Measurements from ENCODE around the gene IRF2BP1. TPM values are rescaled to one million over a fixed set of nuclear protein-coding genes. Genes with fewer than 3 reads are reported as not detected.

IRF2BP1 gene
- total and polyA plus RNA-seq, 2 of the 13 experiments (the other 11 are each of a cell fraction or from before 2014, with no cell fraction given), result 4.3 to 14.3 TPM

DNA sequence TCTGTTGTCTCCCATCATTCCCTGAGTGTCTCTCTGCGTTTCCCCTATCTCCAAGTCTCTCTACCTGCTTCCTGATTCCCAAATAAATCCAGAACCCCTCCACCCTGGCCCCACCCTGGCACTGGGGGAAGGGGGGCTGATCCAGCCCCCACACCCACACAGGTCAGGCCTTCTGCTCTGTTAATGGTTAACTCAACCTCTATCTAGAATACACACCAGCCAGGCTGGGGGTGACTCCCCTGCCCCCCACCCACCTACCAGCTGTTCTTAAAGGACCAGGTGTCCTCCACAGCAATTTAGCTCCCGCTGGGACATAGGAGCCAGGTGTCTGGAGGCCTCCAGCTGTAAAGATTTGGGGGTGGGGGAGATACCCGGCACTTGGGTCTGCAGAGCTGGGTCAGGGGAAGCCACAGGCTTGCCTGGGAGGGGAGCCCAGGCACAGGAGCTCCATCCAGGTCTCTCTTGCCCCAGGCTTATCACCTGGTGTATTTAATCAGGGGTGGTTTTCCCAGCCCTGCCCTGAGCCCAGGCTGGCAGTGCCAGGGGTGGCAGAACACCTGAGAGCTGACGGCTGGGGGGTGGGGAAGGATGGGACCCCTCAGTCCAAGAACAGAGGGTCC is 3.9 kb downstream of the IRF2BP1 start (continued):
- TF ChIP-seq, protein P1, sequence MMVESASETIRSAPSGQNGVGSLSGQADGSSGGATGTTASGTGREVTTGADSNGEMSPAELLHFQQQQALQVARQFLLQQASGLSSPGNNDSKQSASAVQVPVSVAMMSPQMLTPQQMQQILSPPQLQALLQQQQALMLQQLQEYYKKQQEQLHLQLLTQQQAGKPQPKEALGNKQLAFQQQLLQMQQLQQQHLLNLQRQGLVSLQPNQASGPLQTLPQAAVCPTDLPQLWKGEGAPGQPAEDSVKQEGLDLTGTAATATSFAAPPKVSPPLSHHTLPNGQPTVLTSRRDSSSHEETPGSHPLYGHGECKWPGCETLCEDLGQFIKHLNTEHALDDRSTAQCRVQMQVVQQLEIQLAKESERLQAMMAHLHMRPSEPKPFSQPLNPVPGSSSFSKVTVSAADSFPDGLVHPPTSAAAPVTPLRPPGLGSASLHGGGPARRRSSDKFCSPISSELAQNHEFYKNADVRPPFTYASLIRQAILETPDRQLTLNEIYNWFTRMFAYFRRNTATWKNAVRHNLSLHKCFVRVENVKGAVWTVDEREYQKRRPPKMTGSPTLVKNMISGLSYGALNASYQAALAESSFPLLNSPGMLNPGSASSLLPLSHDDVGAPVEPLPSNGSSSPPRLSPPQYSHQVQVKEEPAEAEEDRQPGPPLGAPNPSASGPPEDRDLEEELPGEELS (CRISPR knock-in tag; IDR thresholded peaks at IDR 0.05), result peak; percentile 89
- TF ChIP-seq EP300 (IDR thresholded peaks at IDR 0.05; ENCODE audit: low read depth in 2 of 2, low read length in 2 of 2) (peak in 1 of 2 experiments; percentile 84; a peak in 2 of 4 replicates), EP300 (CRISPR knock-in tag; IDR thresholded peaks at IDR 0.05; ENCODE audit: borderline replicate concordance) (peak; percentile 60; the same call in 1 of the 2 replicates), ARNT (IDR thresholded peaks at IDR 0.05) (no peak), TCF7 (IDR thresholded peaks at IDR 0.05; ENCODE audit: low read depth) (peak; percentile 30), KDM5B (CRISPR knock-in tag; IDR thresholded peaks at IDR 0.05; ENCODE audit: borderline replicate concordance) (no peak; the same call in 1 of the 2 replicates), WIZ (CRISPR knock-in tag; IDR thresholded peaks at IDR 0.05) (peak; percentile 52; the same call in 1 of the 2 replicates), SOX6 (IDR thresholded peaks at IDR 0.05) (no peak), SOX6 (CRISPR knock-in tag; IDR thresholded peaks at IDR 0.05) (peak; percentile 32; the same call in 1 of the 2 replicates), ATRX (CRISPR knock-in tag; IDR thresholded peaks at IDR 0.05; ENCODE audit: borderline replicate concordance) (no peak), HOXA5 (CRISPR knock-in tag; IDR thresholded peaks at IDR 0.05) (no peak), MED8 (CRISPR knock-in tag; IDR thresholded peaks at IDR 0.05; ENCODE audit: insufficient replicate concordance) (peak; percentile 53), PPARG (CRISPR knock-in tag; conservative IDR thresholded peaks at IDR 0.05) (peak; percentile 40; the same call in 1 of the 2 replicates), SATB2 (CRISPR knock-in tag; IDR thresholded peaks at IDR 0.05) (0 out of 2 replicates have a peak, but pooled peaks have one; percentile 58)
- TF ChIP-seq, protein P2, sequence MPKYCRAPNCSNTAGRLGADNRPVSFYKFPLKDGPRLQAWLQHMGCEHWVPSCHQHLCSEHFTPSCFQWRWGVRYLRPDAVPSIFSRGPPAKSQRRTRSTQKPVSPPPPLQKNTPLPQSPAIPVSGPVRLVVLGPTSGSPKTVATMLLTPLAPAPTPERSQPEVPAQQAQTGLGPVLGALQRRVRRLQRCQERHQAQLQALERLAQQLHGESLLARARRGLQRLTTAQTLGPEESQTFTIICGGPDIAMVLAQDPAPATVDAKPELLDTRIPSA (CRISPR knock-in tag; IDR thresholded peaks at IDR 0.05; ENCODE audit: borderline replicate concordance), result no peak; the same call in 1 of the 2 replicates
- TF ChIP-seq, protein P3, sequence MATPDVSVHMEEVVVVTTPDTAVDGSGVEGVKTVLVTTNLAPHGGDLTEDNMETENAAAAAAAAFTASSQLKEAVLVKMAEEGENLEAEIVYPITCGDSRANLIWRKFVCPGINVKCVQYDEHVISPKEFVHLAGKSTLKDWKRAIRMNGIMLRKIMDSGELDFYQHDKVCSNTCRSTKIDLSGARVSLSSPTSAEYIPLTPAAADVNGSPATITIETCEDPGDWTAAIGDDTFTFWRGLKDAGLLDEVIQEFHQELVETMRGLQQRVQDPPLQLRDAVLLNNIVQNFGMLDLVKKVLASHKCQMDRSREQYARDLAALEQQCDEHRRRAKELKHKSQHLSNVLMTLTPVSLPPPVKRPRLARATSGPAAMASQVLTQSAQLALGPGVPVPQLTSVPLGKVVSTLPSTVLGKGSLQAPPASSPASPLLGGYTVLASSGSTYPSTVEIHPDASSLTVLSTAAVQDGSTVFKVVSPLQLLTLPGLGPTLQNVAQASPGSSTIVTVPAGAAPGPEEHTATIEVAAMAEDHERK (CRISPR knock-in tag; IDR thresholded peaks at IDR 0.05; ENCODE audit: low read depth), result no peak
- TF ChIP-seq, protein P4, sequence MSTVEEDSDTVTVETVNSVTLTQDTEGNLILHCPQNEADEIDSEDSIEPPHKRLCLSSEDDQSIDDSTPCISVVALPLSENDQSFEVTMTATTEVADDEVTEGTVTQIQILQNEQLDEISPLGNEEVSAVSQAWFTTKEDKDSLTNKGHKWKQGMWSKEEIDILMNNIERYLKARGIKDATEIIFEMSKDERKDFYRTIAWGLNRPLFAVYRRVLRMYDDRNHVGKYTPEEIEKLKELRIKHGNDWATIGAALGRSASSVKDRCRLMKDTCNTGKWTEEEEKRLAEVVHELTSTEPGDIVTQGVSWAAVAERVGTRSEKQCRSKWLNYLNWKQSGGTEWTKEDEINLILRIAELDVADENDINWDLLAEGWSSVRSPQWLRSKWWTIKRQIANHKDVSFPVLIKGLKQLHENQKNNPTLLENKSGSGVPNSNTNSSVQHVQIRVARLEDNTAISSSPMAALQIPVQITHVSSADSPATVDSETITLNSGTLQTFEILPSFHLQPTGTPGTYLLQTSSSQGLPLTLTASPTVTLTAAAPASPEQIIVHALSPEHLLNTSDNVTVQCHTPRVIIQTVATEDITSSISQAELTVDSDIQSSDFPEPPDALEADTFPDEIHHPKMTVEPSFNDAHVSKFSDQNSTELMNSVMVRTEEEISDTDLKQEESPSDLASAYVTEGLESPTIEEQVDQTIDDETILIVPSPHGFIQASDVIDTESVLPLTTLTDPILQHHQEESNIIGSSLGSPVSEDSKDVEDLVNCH (CRISPR knock-in tag; IDR thresholded peaks at IDR 0.05), result no peak
- TF ChIP-seq, protein P5, sequence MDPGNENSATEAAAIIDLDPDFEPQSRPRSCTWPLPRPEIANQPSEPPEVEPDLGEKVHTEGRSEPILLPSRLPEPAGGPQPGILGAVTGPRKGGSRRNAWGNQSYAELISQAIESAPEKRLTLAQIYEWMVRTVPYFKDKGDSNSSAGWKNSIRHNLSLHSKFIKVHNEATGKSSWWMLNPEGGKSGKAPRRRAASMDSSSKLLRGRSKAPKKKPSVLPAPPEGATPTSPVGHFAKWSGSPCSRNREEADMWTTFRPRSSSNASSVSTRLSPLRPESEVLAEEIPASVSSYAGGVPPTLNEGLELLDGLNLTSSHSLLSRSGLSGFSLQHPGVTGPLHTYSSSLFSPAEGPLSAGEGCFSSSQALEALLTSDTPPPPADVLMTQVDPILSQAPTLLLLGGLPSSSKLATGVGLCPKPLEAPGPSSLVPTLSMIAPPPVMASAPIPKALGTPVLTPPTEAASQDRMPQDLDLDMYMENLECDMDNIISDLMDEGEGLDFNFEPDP (CRISPR knock-in tag; conservative IDR thresholded peaks at IDR 0.05), result 0 out of 2 replicates have a peak, but pooled peaks have one; percentile 25
- TF ChIP-seq, protein P6, sequence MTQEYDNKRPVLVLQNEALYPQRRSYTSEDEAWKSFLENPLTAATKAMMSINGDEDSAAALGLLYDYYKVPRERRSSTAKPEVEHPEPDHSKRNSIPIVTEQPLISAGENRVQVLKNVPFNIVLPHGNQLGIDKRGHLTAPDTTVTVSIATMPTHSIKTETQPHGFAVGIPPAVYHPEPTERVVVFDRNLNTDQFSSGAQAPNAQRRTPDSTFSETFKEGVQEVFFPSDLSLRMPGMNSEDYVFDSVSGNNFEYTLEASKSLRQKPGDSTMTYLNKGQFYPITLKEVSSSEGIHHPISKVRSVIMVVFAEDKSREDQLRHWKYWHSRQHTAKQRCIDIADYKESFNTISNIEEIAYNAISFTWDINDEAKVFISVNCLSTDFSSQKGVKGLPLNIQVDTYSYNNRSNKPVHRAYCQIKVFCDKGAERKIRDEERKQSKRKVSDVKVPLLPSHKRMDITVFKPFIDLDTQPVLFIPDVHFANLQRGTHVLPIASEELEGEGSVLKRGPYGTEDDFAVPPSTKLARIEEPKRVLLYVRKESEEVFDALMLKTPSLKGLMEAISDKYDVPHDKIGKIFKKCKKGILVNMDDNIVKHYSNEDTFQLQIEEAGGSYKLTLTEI (CRISPR knock-in tag; conservative IDR thresholded peaks at IDR 0.05), result no peak

All from HepG2 (cell line).